ENCODE data around the gene MT1E.

MT1E gene

GRCh38 chr16:56610609-56611111 lies 14.9 kb upstream of the MT1E start:
- DNase-seq (ENCODE audit: insufficient read length, low spot score) (no peak), FAIRE-seq (peak; percentile 26)

GRCh38 chr16:56611281-56611833 lies 14.2 kb upstream of the MT1E start:
- TF ChIP-seq POLR2A (IDR thresholded peaks at IDR 0.05; ENCODE audit: low read depth, low read length) (no peak), POLR2AphosphoS5 (IDR thresholded peaks at IDR 0.05; ENCODE audit: low read depth, low read length) (no peak), TAF1 (IDR thresholded peaks at IDR 0.05; ENCODE audit: low read depth, low read length) (no peak), PAX5 (IDR thresholded peaks at IDR 0.05; ENCODE audit: insufficient read depth, low read length, severe bottlenecking) (no peak), SPI1 (IDR thresholded peaks at IDR 0.05; ENCODE audit: low read depth, low read length) (no peak), POU2F2 (IDR thresholded peaks at IDR 0.05; ENCODE audit: low read depth, low read length) (no peak)
- DNase-seq (ENCODE audit: insufficient read length, low spot score) (no peak), FAIRE-seq (no peak)

More at GRCh38 chr16:56610609-56611111, 14.9 kb upstream of the MT1E start:
- TF ChIP-seq POLR2AphosphoS5 (IDR thresholded peaks at IDR 0.05; ENCODE audit: low read depth, low read length) (no peak), POLR2A (IDR thresholded peaks at IDR 0.05; ENCODE audit: low read depth, low read length) (no peak), TAF1 (IDR thresholded peaks at IDR 0.05; ENCODE audit: low read depth, low read length) (no peak), PAX5 (IDR thresholded peaks at IDR 0.05; ENCODE audit: insufficient read depth, low read length, severe bottlenecking) (no peak), POU2F2 (IDR thresholded peaks at IDR 0.05; ENCODE audit: low read depth, low read length) (no peak)

- no peak for TF ChIP-seq POU2F2 (IDR thresholded peaks at IDR 0.05; ENCODE audit: low read depth, low read length)
- no peak for TF ChIP-seq TAF1 (IDR thresholded peaks at IDR 0.05; ENCODE audit: low read depth, low read length)
- TF ChIP-seq SPI1 (IDR thresholded peaks at IDR 0.05; ENCODE audit: low read depth, low read length), result no peak
- no peak for TF ChIP-seq POLR2AphosphoS5 (IDR thresholded peaks at IDR 0.05; ENCODE audit: low read depth, low read length)
- no peak for TF ChIP-seq PAX5 (IDR thresholded peaks at IDR 0.05; ENCODE audit: insufficient read depth, low read length, severe bottlenecking)
- no peak for TF ChIP-seq POLR2A (IDR thresholded peaks at IDR 0.05; ENCODE audit: low read depth, low read length)
- DNase-seq (ENCODE audit: insufficient read length, low spot score) (no peak), FAIRE-seq (no peak)
Observed at GRCh38 chr16:56613706-56614105, 11.9 kb upstream of the MT1E start.

- no peak for DNase-seq (ENCODE audit: insufficient read length, low spot score)
- no peak for TF ChIP-seq POLR2A (IDR thresholded peaks at IDR 0.05; ENCODE audit: low read depth, low read length)
- no peak for TF ChIP-seq POU2F2 (IDR thresholded peaks at IDR 0.05; ENCODE audit: low read depth, low read length)
- TF ChIP-seq TAF1 (IDR thresholded peaks at IDR 0.05; ENCODE audit: low read depth, low read length), result no peak
- TF ChIP-seq SPI1 (IDR thresholded peaks at IDR 0.05; ENCODE audit: low read depth, low read length), result no peak
- TF ChIP-seq PAX5 (IDR thresholded peaks at IDR 0.05; ENCODE audit: insufficient read depth, low read length, severe bottlenecking), result no peak
- TF ChIP-seq POLR2AphosphoS5 (IDR thresholded peaks at IDR 0.05; ENCODE audit: low read depth, low read length), result no peak
- FAIRE-seq, result no peak
Observed at GRCh38 chr16:56614549-56614991, 11.0 kb upstream of the MT1E start.

- DNase-seq (ENCODE audit: insufficient read length, low spot score), result no peak
- TF ChIP-seq TAF1 (IDR thresholded peaks at IDR 0.05; ENCODE audit: low read depth, low read length), result no peak
- TF ChIP-seq POLR2AphosphoS5 (IDR thresholded peaks at IDR 0.05; ENCODE audit: low read depth, low read length), result no peak
- TF ChIP-seq POLR2A (IDR thresholded peaks at IDR 0.05; ENCODE audit: low read depth, low read length), result no peak
- no peak for TF ChIP-seq PAX5 (IDR thresholded peaks at IDR 0.05; ENCODE audit: insufficient read depth, low read length, severe bottlenecking)
- no peak for TF ChIP-seq SPI1 (IDR thresholded peaks at IDR 0.05; ENCODE audit: low read depth, low read length)
- no peak for FAIRE-seq
Observed at GRCh38 chr16:56615353-56615752, 10.2 kb upstream of the MT1E start.

GRCh38 chr16:56616608-56617211 lies 8.9 kb upstream of the MT1E start:
- DNase-seq (ENCODE audit: insufficient read length, low spot score) (no peak), FAIRE-seq (no peak)

GRCh38 chr16:56617212-56618085 lies 8.1 kb upstream of the MT1E start:
- TF ChIP-seq POLR2A (IDR thresholded peaks at IDR 0.05; ENCODE audit: low read depth, low read length) (no peak), POU2F2 (IDR thresholded peaks at IDR 0.05; ENCODE audit: low read depth, low read length) (no peak), POLR2AphosphoS5 (IDR thresholded peaks at IDR 0.05; ENCODE audit: low read depth, low read length) (no peak), PAX5 (IDR thresholded peaks at IDR 0.05; ENCODE audit: insufficient read depth, low read length, severe bottlenecking) (no peak), SPI1 (IDR thresholded peaks at IDR 0.05; ENCODE audit: low read depth, low read length) (no peak), TAF1 (IDR thresholded peaks at IDR 0.05; ENCODE audit: low read depth, low read length) (no peak)
- no peak for DNase-seq (ENCODE audit: insufficient read length, low spot score)
- FAIRE-seq, result no peak

More at GRCh38 chr16:56616608-56617211, 8.9 kb upstream of the MT1E start:
- TF ChIP-seq POLR2A (IDR thresholded peaks at IDR 0.05; ENCODE audit: low read depth, low read length), result no peak
- TF ChIP-seq SPI1 (IDR thresholded peaks at IDR 0.05; ENCODE audit: low read depth, low read length), result no peak
- no peak for TF ChIP-seq TAF1 (IDR thresholded peaks at IDR 0.05; ENCODE audit: low read depth, low read length)
- no peak for TF ChIP-seq POU2F2 (IDR thresholded peaks at IDR 0.05; ENCODE audit: low read depth, low read length)
- TF ChIP-seq POLR2AphosphoS5 (IDR thresholded peaks at IDR 0.05; ENCODE audit: low read depth, low read length), result no peak
- TF ChIP-seq PAX5 (IDR thresholded peaks at IDR 0.05; ENCODE audit: insufficient read depth, low read length, severe bottlenecking), result no peak

GRCh38 chr16:56618138-56618537 lies 7.4 kb upstream of the MT1E start:
- FAIRE-seq (no peak), DNase-seq (ENCODE audit: insufficient read length, low spot score) (no peak)
- TF ChIP-seq SPI1 (IDR thresholded peaks at IDR 0.05; ENCODE audit: low read depth, low read length), result no peak
- TF ChIP-seq PAX5 (IDR thresholded peaks at IDR 0.05; ENCODE audit: insufficient read depth, low read length, severe bottlenecking), result no peak
- no peak for TF ChIP-seq POU2F2 (IDR thresholded peaks at IDR 0.05; ENCODE audit: low read depth, low read length)
- no peak for TF ChIP-seq POLR2A (IDR thresholded peaks at IDR 0.05; ENCODE audit: low read depth, low read length)
- no peak for TF ChIP-seq POLR2AphosphoS5 (IDR thresholded peaks at IDR 0.05; ENCODE audit: low read depth, low read length)
- no peak for TF ChIP-seq TAF1 (IDR thresholded peaks at IDR 0.05; ENCODE audit: low read depth, low read length)
